Ishikawa (cell line): ENCODE data around the gene FGD1.

Source experiments
- CEBPB ChIP-seq: IDR thresholded peaks from 2 replicates; pipeline ENCODE4 v1.6.1; 2012
- CREB1 ChIP-seq: IDR thresholded peaks from 2 replicates; pipeline ENCODE4 v1.6.1; 2012; ENCODE audit warnings: low read depth
- EGR1 ChIP-seq: IDR thresholded peaks from 2 replicates; pipeline ENCODE4 v1.6.1; 2012
- EP300 ChIP-seq: IDR thresholded peaks from 2 replicates; pipeline ENCODE4 v1.6.1; 2012; ENCODE audit warnings: borderline replicate concordance
- FOXM1 ChIP-seq: IDR thresholded peaks from 2 replicates; pipeline ENCODE4 v1.6.1; 2012; ENCODE audit warnings: low read depth, borderline replicate concordance
- NFIC ChIP-seq: IDR thresholded peaks from 2 replicates; pipeline ENCODE4 v1.6.1; 2012
- RAD21 ChIP-seq: IDR thresholded peaks from 2 replicates; pipeline ENCODE4 v1.6.1; 2012; ENCODE audit warnings: low read depth
- TAF1 ChIP-seq: IDR thresholded peaks from 2 replicates; pipeline ENCODE4 v1.6.1; 2012; ENCODE audit warnings: low read depth, mild to moderate bottlenecking
- TCF12 ChIP-seq: IDR thresholded peaks from 2 replicates; pipeline ENCODE4 v1.6.1; 2012; ENCODE audit warnings: low read depth
- TEAD4 ChIP-seq: IDR thresholded peaks from 2 replicates; pipeline ENCODE4 v1.6.1; 2012
- YY1 ChIP-seq: IDR thresholded peaks from 2 replicates; pipeline ENCODE4 v1.6.1; 2012; ENCODE audit warnings: low read depth
- ZBTB7A ChIP-seq: IDR thresholded peaks from 2 replicates; pipeline ENCODE4 v1.6.1; 2012; ENCODE audit warnings: low read depth
- TF ChIP-seq, protein P1 (sequence below): IDR thresholded peaks from 2 replicates; pipeline ENCODE4 v1.6.1; 2012
- TF ChIP-seq, protein P2 (sequence below): IDR thresholded peaks from 2 replicates; pipeline ENCODE4 v1.6.1; 2012; ENCODE audit warnings: low read depth, mild to moderate bottlenecking
- TF ChIP-seq, protein P3 (sequence below): IDR thresholded peaks from 2 replicates; pipeline ENCODE4 v1.6.1; 2012

Gene FGD1

DNA sequence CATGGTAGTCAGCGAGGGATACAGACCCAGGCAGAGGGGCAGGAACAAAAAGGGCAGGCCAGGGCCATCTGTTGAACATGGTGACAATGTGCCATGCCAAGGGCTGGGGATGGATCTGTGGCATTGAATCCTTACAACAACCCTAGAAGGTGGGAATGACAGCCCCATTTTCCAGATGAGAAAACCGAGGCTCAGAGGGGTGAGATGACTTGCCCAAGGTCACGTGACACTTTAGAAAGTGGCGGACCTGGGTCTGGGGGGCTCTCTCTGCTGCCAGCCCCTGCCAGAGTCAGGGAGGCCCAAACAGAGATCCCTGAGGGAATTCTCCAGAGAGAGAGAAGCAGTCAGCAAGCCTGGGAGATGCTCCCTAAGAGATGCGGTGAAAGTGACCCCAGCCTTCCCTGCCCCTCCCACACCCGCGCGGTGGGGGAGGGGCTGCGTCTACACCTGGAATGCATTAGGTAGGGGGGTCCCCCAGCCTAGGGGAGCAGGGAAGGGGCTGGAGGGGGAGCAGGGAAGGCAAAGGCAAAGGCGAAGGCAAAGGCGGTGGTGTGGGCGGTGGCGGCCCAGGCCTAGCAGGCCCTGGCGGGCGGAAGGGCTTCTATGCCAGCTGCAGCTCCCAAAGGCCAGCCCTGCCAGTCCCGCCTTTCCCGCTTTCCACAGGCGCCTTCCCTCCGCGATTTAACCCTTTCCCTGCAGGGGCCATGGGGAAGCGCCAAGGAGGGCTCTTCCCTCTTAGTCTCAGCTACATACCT lies 13.0 kb downstream of the FGD1 start:
- no peak for TF ChIP-seq CREB1
- TF ChIP-seq, protein P1, sequence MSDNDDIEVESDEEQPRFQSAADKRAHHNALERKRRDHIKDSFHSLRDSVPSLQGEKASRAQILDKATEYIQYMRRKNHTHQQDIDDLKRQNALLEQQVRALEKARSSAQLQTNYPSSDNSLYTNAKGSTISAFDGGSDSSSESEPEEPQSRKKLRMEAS, result no peak
- TF ChIP-seq EP300, result no peak
- TF ChIP-seq EGR1, result no peak
- TF ChIP-seq ZBTB7A, result no peak
- no peak for TF ChIP-seq CEBPB
- TF ChIP-seq TCF12, result no peak

DNA sequence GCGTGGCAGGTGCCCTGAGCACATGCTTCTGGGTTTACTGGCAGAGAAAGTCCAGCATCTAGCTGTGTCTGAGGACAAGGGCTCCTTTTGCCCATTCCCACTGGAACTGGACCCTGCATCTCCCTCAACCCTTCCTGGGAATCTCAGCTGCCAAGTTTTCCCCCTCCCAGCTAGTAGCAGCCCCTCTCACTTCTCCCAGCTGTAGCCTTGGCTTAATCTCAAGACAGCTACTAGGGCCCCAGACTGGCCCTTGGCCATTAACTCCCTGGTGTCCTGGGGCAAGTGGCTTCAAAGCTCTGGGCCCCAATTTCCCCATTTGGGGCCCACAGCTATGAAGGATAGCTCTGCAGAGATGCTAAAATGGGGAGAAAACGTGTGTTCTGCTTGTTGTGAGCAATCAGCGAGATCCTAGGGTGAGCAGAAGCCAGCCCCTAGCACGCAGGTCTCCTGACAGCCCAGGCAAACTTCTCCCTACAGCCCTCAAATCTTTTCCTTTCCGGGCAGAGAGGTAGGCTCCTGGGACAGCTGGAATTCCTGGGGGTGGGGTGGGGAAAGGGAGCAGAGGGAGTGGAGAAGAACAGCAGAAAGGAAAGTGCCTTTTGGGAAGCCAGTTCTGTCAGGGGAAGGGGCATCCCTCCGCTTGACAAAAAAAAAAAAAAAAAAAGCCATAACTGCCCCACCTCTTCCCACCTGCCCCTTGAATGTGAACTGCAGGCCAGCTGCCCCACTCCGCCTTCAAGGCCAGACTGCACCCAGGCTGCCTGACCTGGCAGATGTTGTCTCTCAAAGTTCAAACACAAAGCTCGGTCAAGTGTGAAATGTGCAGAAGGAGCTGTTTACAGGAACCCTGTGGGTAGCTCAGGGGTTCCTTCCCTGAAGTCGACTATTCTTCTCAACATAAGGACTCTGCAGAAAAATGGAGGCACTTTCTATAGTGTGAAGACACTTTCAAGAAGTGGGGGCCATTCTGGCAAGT lies 16.6 kb downstream of the FGD1 start:
- TF ChIP-seq TEAD4, result peak; percentile 86
- TF ChIP-seq, protein P2, sequence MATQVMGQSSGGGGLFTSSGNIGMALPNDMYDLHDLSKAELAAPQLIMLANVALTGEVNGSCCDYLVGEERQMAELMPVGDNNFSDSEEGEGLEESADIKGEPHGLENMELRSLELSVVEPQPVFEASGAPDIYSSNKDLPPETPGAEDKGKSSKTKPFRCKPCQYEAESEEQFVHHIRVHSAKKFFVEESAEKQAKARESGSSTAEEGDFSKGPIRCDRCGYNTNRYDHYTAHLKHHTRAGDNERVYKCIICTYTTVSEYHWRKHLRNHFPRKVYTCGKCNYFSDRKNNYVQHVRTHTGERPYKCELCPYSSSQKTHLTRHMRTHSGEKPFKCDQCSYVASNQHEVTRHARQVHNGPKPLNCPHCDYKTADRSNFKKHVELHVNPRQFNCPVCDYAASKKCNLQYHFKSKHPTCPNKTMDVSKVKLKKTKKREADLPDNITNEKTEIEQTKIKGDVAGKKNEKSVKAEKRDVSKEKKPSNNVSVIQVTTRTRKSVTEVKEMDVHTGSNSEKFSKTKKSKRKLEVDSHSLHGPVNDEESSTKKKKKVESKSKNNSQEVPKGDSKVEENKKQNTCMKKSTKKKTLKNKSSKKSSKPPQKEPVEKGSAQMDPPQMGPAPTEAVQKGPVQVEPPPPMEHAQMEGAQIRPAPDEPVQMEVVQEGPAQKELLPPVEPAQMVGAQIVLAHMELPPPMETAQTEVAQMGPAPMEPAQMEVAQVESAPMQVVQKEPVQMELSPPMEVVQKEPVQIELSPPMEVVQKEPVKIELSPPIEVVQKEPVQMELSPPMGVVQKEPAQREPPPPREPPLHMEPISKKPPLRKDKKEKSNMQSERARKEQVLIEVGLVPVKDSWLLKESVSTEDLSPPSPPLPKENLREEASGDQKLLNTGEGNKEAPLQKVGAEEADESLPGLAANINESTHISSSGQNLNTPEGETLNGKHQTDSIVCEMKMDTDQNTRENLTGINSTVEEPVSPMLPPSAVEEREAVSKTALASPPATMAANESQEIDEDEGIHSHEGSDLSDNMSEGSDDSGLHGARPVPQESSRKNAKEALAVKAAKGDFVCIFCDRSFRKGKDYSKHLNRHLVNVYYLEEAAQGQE, result no peak

DNA sequence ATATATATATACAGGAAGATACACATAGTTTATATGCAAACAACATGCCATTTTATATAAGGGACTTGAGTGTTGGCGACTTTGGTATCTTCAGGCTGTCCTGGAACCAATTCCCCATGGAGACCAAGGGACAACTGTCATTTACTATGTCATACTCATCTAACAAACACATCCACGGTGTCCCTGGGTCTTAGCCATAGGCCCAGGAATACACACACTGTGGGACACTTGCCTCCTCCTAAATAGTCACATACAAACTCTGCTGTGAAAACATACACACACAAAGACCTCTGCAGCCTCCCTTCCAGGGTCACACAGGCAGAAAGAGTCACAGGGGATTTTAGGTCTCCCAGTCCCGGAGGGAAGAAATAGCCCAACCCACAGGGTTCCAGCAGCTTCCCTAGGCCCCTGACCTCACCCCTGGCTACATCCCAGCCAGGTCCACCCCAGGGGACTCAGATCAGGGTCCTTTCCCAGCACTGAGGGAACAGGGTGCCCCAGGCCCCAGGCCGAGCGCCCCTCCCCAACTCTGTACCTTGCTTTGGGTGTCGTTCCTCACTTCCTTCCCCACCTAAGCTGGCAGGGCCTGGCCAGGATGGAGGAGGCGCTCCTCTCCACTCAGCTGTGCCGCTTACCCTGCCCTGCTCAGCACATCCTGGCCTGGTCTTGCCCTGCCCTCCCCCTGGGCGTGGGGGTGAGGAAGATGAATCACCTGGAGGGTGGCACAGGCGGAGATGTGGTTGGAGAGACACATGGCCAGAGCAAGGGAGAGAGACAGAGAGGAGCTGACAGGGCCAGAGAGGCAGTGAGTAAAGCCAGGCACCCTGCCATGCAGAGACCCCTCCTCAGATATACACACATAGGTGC lies 21.8 kb downstream of the FGD1 start:
- TF ChIP-seq CEBPB (no peak), EP300 (no peak), TCF12 (no peak)

DNA sequence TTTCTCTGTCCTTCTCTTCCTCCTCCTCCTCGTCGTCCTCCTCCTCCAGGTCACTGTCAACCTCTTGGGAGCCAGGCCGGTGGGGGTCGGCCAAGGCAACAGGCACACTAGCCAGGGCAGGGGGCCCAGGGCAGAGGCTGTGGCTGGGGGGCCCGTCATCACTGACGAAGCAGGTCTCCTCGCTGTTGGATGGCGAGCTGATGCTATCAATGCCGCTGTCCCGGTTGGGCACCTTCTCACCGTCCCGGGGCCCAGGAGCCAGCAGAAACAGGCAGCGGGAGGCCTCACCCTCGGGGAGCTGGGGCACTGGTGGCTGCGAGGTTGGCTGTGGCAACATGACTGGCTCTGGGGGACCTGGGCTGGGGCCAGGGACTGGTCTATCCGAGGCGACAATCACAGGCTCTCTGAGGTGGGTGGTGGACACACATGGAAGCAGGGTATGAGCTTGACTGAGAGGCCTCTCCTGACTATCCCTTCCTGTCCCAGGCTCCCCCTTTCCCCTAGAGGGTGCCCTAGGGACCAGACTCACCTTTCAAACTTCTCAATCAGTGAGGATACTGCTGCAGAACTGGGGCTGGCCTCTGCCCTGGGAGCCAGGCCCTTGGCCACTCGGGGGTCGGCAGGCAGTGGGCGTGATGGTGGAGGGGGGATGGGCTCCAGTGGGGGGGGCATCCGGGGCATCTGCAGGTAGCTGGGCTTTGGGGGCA lies 25.8 kb downstream of the FGD1 start:
- TF ChIP-seq CEBPB (no peak), NFIC (no peak), FOXM1 (no peak)

DNA sequence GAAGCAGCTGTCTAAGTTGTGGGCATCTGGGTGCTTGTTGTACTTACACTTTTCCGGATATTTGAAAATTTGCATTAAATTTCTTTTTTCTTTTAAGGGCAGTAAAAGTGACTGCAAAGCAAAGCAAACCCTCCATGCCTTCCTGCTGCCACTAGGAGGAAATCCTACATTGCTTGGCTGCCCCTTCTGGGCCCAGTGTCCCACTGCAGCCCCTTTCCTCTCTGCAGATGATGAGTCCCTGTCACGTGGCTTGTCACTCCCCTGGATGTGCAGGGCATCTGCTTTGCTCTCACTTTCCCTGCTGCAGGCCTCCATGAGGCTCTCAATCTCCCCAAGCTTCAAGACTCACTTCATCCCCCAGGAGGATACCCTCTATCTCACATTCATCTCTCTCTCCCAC lies 43.1 kb downstream of the FGD1 start:
- TF ChIP-seq CEBPB (no peak), ZBTB7A (no peak), EP300 (no peak), CREB1 (no peak)
- TF ChIP-seq, protein P2, result no peak
- TF ChIP-seq, protein P3, sequence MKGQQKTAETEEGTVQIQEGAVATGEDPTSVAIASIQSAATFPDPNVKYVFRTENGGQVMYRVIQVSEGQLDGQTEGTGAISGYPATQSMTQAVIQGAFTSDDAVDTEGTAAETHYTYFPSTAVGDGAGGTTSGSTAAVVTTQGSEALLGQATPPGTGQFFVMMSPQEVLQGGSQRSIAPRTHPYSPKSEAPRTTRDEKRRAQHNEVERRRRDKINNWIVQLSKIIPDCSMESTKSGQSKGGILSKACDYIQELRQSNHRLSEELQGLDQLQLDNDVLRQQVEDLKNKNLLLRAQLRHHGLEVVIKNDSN, result no peak

DNA sequence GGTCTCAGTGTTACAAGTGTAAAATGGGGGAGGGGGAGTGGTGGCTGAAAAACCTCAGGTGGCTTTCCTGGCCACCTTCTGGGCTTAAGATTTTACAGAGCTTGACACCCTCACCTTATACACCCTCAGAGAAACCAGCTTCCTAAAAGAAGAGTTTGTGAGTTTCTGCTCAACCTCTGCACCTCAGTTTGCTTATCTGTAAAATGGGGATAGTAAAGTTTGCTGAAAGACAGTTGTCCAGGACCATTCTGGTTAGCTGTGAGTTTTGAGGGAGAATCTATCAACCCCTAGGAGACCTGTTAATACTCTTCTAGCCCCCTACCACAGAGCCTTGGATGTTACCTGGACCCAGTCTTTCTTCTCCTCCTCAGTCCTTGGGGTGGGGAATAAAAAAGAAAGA lies 46.1 kb downstream of the FGD1 start:
- TF ChIP-seq NFIC, result no peak
- no peak for TF ChIP-seq TEAD4
- no peak for TF ChIP-seq FOXM1
- TF ChIP-seq, protein P1, result no peak
- TF ChIP-seq, protein P3, result no peak
- TF ChIP-seq EP300, result no peak
- no peak for TF ChIP-seq TAF1
- TF ChIP-seq, protein P2, result no peak
- TF ChIP-seq EGR1, result no peak
- no peak for TF ChIP-seq TCF12
- TF ChIP-seq ZBTB7A, result no peak
- no peak for TF ChIP-seq YY1
- TF ChIP-seq CEBPB, result no peak
- TF ChIP-seq CREB1, result no peak
- no peak for TF ChIP-seq RAD21
